GM19023 (cell line): ENCODE results near the gene CDKAL1.

ENCODE experiments used
- ATAC-seq: cut with Tn5 transposase; IDR thresholded peaks from one replicate; pipeline ENCODE4 v1.9.1; 2021; ENCODE audit warnings: mild to moderate bottlenecking, moderate library complexity; ENCODE audit not compliant: unreplicated experiment

CDKAL1 gene

DNA sequence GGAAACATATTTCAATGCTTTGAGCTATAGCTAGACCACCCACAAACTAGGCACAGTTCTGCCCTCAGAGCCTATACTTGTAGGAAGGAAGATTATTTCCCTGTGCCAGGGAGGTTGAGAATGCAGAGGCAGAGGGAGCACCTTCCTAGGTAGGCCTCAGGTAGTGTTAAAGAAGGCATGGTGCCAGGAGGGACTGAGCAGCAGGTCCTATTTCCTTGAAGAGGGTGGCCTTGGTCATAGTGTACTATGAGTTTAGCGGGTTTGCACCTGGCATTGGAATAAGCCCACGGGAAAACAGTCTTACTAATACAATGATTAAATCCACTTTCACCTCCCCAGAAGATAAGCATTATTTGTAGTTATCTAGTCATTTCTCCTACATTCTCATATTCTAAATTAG lies 375.4 kb downstream of the CDKAL1 start:
- ATAC-seq = no peak

DNA sequence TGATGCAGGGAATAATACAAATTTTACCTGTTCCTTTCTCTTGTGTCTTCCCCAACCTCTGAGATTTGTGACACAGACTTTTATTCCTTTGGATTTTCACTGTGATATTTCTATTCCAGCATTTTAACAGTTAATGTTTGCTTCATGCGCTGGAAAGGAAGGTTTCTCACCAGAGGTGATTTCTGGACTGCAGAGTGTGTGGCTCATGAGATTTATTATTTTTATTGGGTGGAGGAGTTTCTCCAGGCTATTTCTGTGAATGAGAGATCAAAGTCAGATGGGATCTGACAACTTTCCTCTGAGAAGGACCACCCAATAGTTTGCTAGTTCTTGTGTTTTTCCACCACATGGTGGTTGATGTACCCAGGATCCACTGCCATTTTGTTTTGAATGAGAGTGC lies 377.5 kb downstream of the CDKAL1 start:
- ATAC-seq = no peak

DNA sequence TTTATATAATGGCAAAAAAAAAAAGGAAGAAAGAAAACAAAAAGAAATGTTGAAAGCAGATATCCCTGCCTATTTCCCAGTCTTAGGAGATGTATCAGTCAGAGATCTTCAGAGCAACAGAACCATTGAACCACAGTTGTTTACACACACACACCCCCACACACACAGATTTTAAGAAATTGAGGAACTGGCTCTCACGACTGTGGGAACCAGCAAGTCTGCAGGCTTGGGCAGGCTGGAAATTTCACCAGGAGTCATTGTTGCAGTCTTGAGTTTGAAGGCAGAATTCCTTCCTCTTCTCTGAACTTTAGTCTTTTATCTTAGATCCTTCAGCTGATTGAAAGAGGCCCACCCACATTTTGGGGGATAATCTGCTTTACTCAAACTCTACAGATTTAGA lies 380.9 kb downstream of the CDKAL1 start:
- ATAC-seq = no peak

DNA sequence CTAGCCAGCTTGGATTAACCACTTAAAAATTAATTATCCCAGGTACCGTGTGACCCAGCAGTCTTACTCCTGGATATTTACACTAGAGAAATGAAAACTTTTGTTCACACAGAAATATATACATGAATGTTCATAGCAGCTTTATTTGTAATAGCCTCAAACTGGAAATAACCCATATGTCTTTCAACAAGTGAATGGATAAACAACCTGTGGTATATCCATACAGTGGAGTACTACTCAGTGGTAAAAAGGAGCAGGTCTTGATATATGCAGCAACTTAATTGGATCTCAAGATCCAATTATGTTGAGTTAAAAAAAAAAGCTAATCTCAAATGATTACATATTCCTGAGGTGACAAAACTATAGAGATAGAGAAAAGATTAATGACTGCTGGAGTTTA lies 381.4 kb downstream of the CDKAL1 start:
- no peak for ATAC-seq

GRCh38 chr6:20916086-20916485 lies 381.8 kb downstream of the CDKAL1 start:
- no peak for ATAC-seq

DNA sequence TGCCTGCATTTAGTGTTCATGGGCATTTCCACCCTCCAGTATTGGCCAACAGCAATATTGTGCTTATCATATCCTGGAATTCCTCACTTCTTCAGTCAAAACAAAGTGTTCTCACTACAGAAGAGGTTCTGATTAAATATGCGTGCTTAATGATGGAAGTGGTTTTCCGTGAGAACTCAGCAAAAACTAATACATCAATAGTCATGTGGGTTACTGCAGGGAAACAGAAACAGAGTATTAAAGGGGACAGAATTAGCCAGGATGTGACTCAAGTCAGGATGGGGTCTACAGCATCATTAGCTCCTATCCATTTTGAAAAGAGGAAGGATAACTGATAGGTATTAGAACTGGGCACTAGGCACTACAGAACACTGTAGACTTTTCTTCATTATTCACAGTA lies 384.6 kb downstream of the CDKAL1 start:
- ATAC-seq = no peak

GRCh38 chr6:20919677-20920385 lies 385.6 kb downstream of the CDKAL1 start:
- peak; percentile 84 for ATAC-seq

GRCh38 chr6:20921578-20921977 lies 387.3 kb downstream of the CDKAL1 start:
- no peak for ATAC-seq

DNA sequence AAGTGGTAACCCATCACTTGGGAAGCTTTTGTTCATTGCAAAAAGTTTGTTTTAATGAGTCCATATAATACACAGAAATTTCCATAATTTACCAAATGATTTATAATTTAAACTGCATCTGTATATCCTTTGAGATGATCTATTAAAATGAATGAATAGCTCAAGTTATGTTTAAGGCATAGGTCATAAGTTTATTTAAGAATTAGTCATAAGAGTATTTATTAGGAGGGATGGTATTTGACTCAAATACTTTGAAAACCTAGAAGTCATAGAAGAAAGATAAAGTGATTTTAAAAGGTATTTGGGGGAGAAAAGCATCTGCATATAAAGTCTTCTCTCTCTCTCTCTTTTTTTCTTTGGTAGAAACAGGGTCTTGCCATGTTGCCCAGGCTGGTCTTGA lies 388.5 kb downstream of the CDKAL1 start:
- ATAC-seq = no peak

DNA sequence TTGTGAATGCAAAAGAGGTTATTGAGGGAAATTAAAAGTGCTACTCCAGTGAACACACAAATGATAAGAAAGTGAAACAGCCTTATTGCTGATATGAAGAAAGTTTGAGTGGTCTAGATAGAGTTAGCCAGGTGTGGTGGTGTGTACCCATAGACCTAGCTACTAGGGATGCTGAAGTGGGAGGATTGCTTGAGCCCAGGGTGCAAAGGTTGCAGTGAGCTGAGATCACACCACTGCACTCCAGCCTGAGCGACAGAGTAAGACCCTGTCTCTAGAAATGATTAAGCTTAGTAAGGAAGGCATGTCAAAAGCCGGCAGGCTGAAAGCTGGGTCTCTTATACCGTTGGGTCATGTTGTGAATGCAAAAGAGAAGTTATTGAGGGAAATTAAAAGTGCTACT lies 389.8 kb downstream of the CDKAL1 start:
- peak; percentile 45 for ATAC-seq

- no peak for ATAC-seq
Measured at GRCh38 chr6:20924911-20925543, 390.8 kb downstream of the CDKAL1 start.

DNA sequence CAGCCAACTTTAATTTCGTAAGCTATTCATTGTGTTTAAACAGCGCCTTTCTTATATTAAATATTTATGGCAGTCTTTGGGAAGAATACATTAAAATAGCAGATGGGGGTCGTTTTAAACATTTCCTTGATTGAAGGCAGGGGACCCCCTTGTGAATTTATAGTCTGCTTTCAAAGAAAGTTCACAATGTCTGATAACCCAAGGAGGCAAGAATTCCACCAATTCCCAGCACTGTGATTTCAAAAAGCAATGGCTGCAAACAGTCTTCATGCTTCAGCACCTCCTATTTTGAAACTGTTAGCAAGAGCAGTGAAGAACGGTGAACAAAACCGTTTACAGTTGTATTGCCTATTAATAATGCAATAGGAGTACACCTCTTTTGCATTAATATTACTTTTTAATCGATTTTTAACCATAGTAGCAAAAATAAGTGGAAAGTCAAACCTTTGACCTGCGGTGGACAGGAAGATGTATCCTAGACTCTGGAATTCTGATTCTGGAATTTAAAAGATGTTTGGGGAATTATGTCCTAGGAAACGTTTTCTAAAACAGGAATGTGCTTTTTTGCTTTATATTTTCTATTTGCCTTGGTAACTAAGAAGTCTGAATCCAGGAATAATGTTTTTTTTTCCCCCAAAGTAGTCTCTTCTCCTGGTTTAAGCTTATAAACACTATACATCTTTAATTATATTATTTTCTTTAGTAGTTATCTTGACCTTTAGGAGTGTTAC lies 393.0 kb downstream of the CDKAL1 start:
- ATAC-seq = no peak

DNA sequence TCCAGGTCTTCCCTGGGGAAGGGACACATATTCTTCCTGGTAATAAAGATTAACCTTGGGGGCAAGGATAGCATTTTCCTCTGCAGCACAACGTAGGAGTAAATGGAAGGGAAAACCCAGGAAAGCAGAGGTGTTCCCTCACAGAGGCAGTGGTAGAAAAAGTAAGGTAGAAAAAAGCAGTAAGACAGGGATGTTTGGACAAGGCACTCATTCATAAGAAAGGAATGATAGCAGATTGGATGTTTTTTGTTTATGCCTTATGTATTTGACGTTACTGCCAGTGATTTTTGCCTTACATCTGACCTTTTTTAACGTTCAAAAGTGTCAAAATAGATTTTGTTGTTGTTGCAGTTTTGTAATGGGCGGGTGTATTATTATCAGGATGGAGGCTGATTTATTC lies 395.0 kb downstream of the CDKAL1 start:
- no peak for ATAC-seq

DNA sequence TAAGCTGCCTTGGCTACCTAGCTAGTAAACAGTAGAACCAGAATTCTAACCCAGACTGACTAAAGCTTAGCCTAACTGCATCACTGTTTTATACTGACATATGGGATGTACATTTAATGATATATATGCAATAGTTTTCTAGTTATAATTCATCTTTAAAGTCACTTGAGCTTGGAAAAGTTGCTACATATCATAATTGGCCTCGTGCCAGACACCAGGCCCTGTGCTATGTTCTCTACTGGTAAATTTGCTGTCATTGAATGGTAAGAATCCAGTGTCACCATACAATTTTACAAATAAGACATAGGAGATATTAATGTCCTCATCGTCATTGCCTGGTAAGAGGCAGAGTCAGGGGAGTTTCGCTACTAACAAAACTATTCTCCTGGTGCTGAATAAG lies 396.8 kb downstream of the CDKAL1 start:
- no peak for ATAC-seq

- ATAC-seq = no peak
Measured at GRCh38 chr6:20931772-20932171, 397.5 kb downstream of the CDKAL1 start.

- no peak for ATAC-seq
Measured at GRCh38 chr6:20932284-20932683, 398.0 kb downstream of the CDKAL1 start.

GRCh38 chr6:20933057-20933788 lies 399.0 kb downstream of the CDKAL1 start:
- ATAC-seq = no peak

- no peak for ATAC-seq
Measured at GRCh38 chr6:20936949-20937348, 402.7 kb downstream of the CDKAL1 start.

DNA sequence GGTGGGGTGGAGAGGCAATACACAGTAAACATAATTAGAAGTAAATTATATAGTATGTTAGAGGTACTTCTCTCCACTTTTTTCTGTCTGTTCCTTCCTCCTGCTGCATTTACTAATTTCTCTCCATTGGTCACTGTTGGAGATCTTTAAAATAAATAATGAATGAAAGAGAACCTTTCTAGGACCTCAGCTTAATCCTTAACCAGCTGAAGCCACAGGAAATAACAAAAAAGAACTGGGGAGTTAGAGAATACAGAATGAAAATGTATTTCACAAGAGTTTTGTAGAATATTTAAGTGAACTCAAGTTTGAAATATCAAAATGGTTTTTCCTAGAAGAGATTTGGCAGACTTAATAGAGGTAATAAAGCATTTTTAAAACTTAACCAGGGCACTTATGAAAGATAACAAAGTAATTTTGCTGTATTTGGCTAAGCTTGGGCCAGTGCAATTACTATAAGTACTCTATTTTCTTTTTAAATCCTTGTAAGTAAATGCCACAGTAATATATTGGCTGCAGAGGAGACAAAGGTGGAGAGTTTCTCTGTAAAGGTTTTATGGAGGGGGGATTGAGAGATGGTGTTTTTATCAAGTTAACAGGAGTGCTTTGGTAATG lies 405.0 kb downstream of the CDKAL1 start:
- no peak for ATAC-seq

DNA sequence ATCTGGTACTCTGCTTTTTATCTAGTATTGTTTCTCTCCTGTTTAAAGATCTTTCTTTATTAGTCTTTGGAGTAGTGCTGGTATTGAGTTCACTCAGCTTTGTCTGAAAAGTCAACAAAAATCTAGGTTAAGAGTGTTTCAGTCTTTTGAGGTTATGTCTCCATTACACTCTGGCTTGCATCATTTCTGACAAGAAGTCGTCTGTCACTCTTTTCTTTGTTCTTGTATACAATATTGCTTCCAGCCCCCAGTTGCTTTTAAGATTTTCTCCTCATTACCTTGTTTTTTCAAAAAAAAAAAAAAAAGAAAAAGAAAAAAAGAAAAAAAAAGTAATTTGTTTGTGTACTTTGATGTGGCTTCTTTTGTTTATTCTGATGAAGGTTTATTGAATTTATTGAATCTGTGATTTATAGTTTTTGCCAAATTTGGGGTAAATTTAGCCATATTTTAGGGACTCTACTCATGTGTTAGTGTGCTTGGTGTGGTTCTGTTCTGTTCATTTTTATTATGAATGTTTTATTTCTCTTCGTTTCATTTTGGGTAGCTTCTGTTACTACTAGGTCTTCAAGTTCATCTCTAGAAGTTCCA lies 408.9 kb downstream of the CDKAL1 start:
- ATAC-seq = no peak

- ATAC-seq = no peak
Measured at GRCh38 chr6:20943922-20944321, 409.7 kb downstream of the CDKAL1 start.
